Measurements from ENCODE around the gene CATSPER3. TPM values are rescaled to one million over a fixed set of nuclear protein-coding genes. Genes with fewer than 3 reads are reported as not detected.
A peak's percentile ranks its signal among the peaks of the same experiment; 100 is the strongest.

CATSPER3 gene
- total and polyA plus RNA-seq, 11 donors = 0.38 to 0.98 (median 0.61) TPM; not detected in 2

DNA sequence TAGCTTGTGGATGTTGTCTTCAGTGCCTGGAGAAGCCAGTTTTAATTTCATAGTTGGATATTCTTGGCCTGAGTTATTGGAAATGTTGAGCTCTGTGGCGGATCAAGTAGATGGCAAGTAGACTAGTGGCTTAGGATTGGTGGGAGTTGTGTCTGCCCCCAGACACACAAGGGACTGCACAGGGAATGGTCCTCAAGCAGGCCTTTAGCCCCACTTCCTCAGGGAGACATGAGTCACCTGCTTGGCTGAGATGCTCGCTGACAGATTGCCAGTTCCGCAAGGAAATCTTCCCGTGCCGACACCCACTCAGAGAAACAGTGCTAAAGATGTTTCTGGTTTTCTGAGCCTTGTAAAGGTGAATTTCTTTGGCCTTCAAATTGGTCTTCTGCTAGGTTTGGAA lies 18.8 kb upstream of the CATSPER3 start:
- Histone ChIP-seq H3K36me3 (no peaks in the 10 kb centered on the region), H3K4me1 (peaks cover 0 to 18% (median 8%) of the 10 kb centered on the region in 12 donors), H3K9me3 (peaks cover 0 to 5% (median 0%) of the 10 kb centered on the region in 12 donors), H3K27me3 (no peaks in the 10 kb centered on the region), H3K27ac (no peak overlapping the region), H3K4me3 (no peak overlapping the region)
- intact Hi-C loops (cut with DNase I) = no loop called here
- peak in 3 of 4 donors; percentile 57 to 86 (median 66) for ATAC-seq
- TF ChIP-seq, protein P1, sequence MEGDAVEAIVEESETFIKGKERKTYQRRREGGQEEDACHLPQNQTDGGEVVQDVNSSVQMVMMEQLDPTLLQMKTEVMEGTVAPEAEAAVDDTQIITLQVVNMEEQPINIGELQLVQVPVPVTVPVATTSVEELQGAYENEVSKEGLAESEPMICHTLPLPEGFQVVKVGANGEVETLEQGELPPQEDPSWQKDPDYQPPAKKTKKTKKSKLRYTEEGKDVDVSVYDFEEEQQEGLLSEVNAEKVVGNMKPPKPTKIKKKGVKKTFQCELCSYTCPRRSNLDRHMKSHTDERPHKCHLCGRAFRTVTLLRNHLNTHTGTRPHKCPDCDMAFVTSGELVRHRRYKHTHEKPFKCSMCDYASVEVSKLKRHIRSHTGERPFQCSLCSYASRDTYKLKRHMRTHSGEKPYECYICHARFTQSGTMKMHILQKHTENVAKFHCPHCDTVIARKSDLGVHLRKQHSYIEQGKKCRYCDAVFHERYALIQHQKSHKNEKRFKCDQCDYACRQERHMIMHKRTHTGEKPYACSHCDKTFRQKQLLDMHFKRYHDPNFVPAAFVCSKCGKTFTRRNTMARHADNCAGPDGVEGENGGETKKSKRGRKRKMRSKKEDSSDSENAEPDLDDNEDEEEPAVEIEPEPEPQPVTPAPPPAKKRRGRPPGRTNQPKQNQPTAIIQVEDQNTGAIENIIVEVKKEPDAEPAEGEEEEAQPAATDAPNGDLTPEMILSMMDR (IDR thresholded peaks at IDR 0.05) = no peak
- no peak for TF ChIP-seq POLR2A (IDR thresholded peaks at IDR 0.05)
- DNase-seq = peak in 4 of 5 donors; percentile 20 to 54 (median 33)
- WGBS, 4 donors = 42 to 59% (median 53%) methylated on average over 5 of the region's 5 CpGs

DNA sequence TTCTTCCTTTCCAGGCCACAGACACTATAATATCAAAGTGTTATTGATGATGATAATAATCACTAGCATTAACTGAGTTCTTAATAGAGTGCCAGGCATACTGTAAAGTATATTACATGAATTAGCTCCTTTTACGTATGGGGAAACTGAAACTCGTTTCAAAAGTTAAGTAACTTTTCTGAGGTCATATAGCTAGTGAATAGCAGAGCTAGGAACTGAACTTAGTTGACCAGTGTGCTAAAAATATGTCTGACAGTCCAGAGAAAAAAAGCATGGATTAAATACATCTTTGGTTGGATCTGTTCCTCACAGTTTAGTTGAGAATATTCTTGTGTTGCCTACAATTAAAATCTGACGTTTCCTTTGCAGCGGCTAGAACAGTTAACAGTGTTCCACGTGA lies 18.4 kb upstream of the CATSPER3 start:
- peaks cover 0 to 18% (median 8%) of the 10 kb centered on the region in 12 donors for H3K4me1 ChIP-seq
- no peaks in the 10 kb centered on the region for H3K27me3 ChIP-seq
- no peaks in the 10 kb centered on the region for H3K36me3 ChIP-seq
- no peak overlapping the region for H3K4me3 ChIP-seq
- H3K27ac ChIP-seq = no peak overlapping the region
- DNase-seq (no peak), ATAC-seq (no peak)
- TF ChIP-seq, protein P1 (IDR thresholded peaks at IDR 0.05) = no peak
- TF ChIP-seq POLR2A (IDR thresholded peaks at IDR 0.05) = no peak
- peaks cover 0 to 9% (median 2%) of the 10 kb centered on the region in 12 donors for H3K9me3 ChIP-seq
- 54 to 73% (median 60%) methylated on average over 5 of the region's 5 CpGs for WGBS, 4 donors
- intact Hi-C loops (cut with DNase I) = no loop called here

DNA sequence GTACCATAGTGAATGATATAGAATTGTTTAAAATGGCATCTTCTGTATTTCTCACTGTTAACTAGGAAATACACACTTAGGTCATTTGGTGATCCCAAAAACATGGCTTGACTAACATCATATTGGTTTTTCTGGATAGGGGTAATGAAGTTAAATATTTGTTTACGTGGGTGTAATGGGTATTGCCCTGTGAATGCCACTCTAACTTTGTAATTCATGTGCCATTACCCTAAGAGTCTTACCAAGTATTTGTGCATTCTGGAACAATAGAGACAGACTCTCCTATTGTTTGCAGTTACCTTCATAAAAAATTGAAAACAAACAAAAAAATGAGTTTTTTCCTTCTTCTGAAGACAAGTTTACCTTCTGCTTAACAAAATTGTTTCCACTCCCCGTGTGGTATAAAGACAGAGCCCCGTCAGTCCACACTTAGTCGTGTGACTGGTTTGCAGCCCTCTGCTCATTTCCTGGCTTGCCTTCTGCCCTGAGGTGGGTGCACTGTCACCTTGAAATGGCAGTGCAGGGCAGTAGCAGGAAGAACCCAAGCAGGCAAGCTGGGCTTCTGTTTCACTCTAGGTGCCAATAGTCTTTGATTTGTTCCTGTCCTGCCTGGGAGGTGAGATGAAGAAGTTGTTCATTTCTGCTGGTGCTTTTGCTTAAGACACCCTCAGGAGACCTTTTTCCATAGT lies 9.6 kb upstream of the CATSPER3 start:
- peaks cover 0 to 36% (median 26%) of the 10 kb centered on the region in 9 donors for H3K36me3 ChIP-seq
- no peak for DNase-seq
- TF ChIP-seq POLR2A (IDR thresholded peaks at IDR 0.05) = no peak
- TF ChIP-seq, protein P1 (IDR thresholded peaks at IDR 0.05) = no peak
- no peak for ATAC-seq
- no peak overlapping the region for H3K27ac ChIP-seq
- H3K27me3 ChIP-seq = no peaks in the 10 kb centered on the region
- intact Hi-C loops (cut with DNase I) = no loop called here
- peaks cover 0 to 16% (median 6%) of the 10 kb centered on the region in 12 donors for H3K9me3 ChIP-seq
- no peak overlapping the region for H3K4me3 ChIP-seq
- 79 to 89% (median 87%) methylated on average over 4 of the region's 4 CpGs for WGBS, 4 donors
- H3K4me1 ChIP-seq = no peaks in the 10 kb centered on the region

DNA sequence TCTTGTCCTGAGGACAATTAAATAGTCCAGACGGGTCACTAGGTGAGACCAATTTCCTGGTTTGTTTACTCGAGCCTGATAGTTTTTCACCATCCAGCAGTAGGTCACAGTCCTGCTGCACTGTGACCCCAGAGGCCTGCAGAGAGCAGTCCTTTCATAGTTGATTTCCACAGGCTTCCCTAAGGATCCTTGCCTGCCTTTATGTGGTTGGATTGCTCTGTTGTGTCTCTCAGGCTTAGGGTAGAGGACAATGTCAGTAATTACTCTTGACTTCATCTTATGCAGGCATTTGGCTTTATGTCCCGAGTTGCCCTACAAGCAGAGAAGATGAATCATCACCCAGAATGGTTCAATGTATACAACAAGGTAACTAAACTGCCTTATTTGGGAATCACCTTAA lies 9.0 kb upstream of the CATSPER3 start:
- Histone ChIP-seq H3K27me3 (no peaks in the 10 kb centered on the region), H3K9me3 (peaks cover 0 to 13% (median 6%) of the 10 kb centered on the region in 12 donors), H3K4me1 (no peaks in the 10 kb centered on the region), H3K4me3 (no peak overlapping the region), H3K36me3 (peaks cover 0 to 39% (median 28%) of the 10 kb centered on the region in 9 donors), H3K27ac (no peak overlapping the region)
- no peak for TF ChIP-seq POLR2A (IDR thresholded peaks at IDR 0.05)
- TF ChIP-seq, protein P1 (IDR thresholded peaks at IDR 0.05) = no peak
- intact Hi-C loops (cut with DNase I) = no loop called here
- ATAC-seq = no peak
- DNase-seq = no peak
- 58 to 68% (median 65%) methylated on average over 3 of the region's 3 CpGs for WGBS, 4 donors

Data from heart left ventricle (tissue), 16 donors.